ENCODE measurements around the gene NHERF2. TPM values are rescaled to one million over a fixed set of nuclear protein-coding genes. Genes with fewer than 3 reads are reported as not detected.

NHERF2 gene
- total and polyA plus RNA-seq, 2 experiments from 2014 or later: 12.0 to 16.5 TPM

GRCh38 chr16:2083409-2083808, 56.7 kb downstream of the NHERF2 start:
- no peaks in the 10 kb centered on the region for H3K79me2 ChIP-seq (replicated peaks; ENCODE audit: insufficient read depth)
- DNase-seq (ENCODE audit: low spot score) (no peak), ATAC-seq (no peak)
- Mint-ChIP-seq H3K27ac (no peak overlapping the region), H3K4me3 (no peak overlapping the region), H3K4me1 (no peaks in the 10 kb centered on the region), H3K36me3 (ENCODE audit: low read depth) (peaks cover 5% of the 10 kb centered on the region; the same call in 1 of the 3 replicates), H3K27me3 (ENCODE audit: insufficient read depth, low read depth, poor library complexity) (peaks cover 5% of the 10 kb centered on the region), H3K9me3 (no peaks in the 10 kb centered on the region)
- no peaks in the 10 kb centered on the region for H3K4me1 ChIP-seq (ENCODE audit: insufficient read depth)
- no peaks in the 10 kb centered on the region for H3K9me2 ChIP-seq (ENCODE audit: insufficient read depth)
- H3F3A ChIP-seq (replicated peaks; ENCODE audit: low read depth): no peaks in the 10 kb centered on the region
- H3K4me3 ChIP-seq: no peak overlapping the region
- no peaks in the 10 kb centered on the region for H3K27me3 ChIP-seq (ENCODE audit: insufficient read depth)
- no peak for TF ChIP-seq CTCF (conservative IDR thresholded peaks at IDR 0.05; ENCODE audit: low read depth in 2 of 2)
- H4K20me1 ChIP-seq (replicated peaks; ENCODE audit: insufficient read depth): no peaks in the 10 kb centered on the region
- no peak overlapping the region for H3K27ac ChIP-seq (ENCODE audit: low read depth)
- H2AFZ ChIP-seq: no peak overlapping the region
- H3K4me2 ChIP-seq: no peak overlapping the region
- no peaks in the 10 kb centered on the region for H3K36me3 ChIP-seq (ENCODE audit: insufficient read depth)

GRCh38 chr16:2083876-2084780, 57.4 kb downstream of the NHERF2 start:
- H3K4me1 Mint-ChIP-seq: no peaks in the 10 kb centered on the region
- Histone ChIP-seq H3K27ac (ENCODE audit: low read depth) (no peak overlapping the region), H3K79me2 (replicated peaks; ENCODE audit: insufficient read depth) (no peaks in the 10 kb centered on the region), H2AFZ (no peak overlapping the region), H3F3A (replicated peaks; ENCODE audit: low read depth) (no peaks in the 10 kb centered on the region), H3K4me1 (ENCODE audit: insufficient read depth) (no peaks in the 10 kb centered on the region), H3K4me2 (no peak overlapping the region), H3K9me2 (ENCODE audit: insufficient read depth) (no peaks in the 10 kb centered on the region), H4K20me1 (replicated peaks; ENCODE audit: insufficient read depth) (no peaks in the 10 kb centered on the region), H3K36me3 (ENCODE audit: insufficient read depth) (no peaks in the 10 kb centered on the region), H3K27me3 (ENCODE audit: insufficient read depth) (no peaks in the 10 kb centered on the region), H3K4me3 (no peak overlapping the region)
- H3K27me3 Mint-ChIP-seq (ENCODE audit: insufficient read depth, low read depth, poor library complexity): peaks cover 5% of the 10 kb centered on the region
- no peaks in the 10 kb centered on the region for H3K9me3 Mint-ChIP-seq
- no peak overlapping the region for H3K27ac Mint-ChIP-seq
- H3K4me3 Mint-ChIP-seq: no peak overlapping the region
- no peak for DNase-seq (ENCODE audit: low spot score)
- peaks cover 7% of the 10 kb centered on the region; the same call in 2 of the 3 replicates for H3K36me3 Mint-ChIP-seq (ENCODE audit: low read depth)
- ATAC-seq: no peak
- TF ChIP-seq CTCF (conservative IDR thresholded peaks at IDR 0.05; ENCODE audit: low read depth in 2 of 2) (no peak), POLR2AphosphoS5 (IDR thresholded peaks at IDR 0.05; ENCODE audit: low read depth) (no peak), JUNB (IDR thresholded peaks at IDR 0.05; ENCODE audit: unreplicated experiment) (no peak), EZH2 (IDR thresholded peaks at IDR 0.05; ENCODE audit: low read depth, unreplicated experiment) (no peak), ETS1 (IDR thresholded peaks at IDR 0.05) (no peak), ZNF462 (CRISPR knock-in tag; IDR thresholded peaks at IDR 0.05) (no peak), NANOG (IDR thresholded peaks at IDR 0.05; ENCODE audit: borderline replicate concordance) (no peak)
